Activated CD8-positive, alpha-beta memory T cell treated with anti-CD3 and anti-CD28 coated beads, Interleukin-2, amount 10 ng/mL, durations not matched to agents 7 days and 5 days (primary cell): ENCODE measurements around the gene PABPN1L. TPM values are rescaled to one million over a fixed set of nuclear protein-coding genes. Genes with fewer than 3 reads are reported as not detected.

Experiments
- ATAC-seq: fragments of 150-1000 bp; cut with Tn5 transposase; one replicate; pipeline ENCODE4 v1.10.0; 2021; ENCODE audit warnings: moderate library complexity
- CTCF ChIA-PET: fragments of 350-600 bp; sonication (Branson Sonifier 250); formaldehyde crosslinking; loops from one replicate; lab custom pipeline; 2021; ENCODE audit warnings: antibody characterized with exemption; lab: Charles Lee
- DNase-seq: peaks from one replicate; pipeline ENCODE4 v3.0.0-alpha.2; 2020
- H3K27ac Mint-ChIP-seq: one replicate; pipeline ENCODE4 v1.8.0; 2021; ENCODE audit warnings: mild to moderate bottlenecking, mixed read lengths
- H3K27me3 Mint-ChIP-seq: one replicate; pipeline ENCODE4 v1.8.0; 2021; ENCODE audit warnings: mixed read lengths
- H3K36me3 Mint-ChIP-seq: one replicate; pipeline ENCODE4 v1.8.0; 2021; ENCODE audit warnings: mild to moderate bottlenecking, mixed read lengths
- H3K4me1 Mint-ChIP-seq: one replicate; pipeline ENCODE4 v1.8.0; 2021; ENCODE audit warnings: mixed read lengths
- H3K4me3 Mint-ChIP-seq: one replicate; pipeline ENCODE4 v1.8.0; 2021; ENCODE audit warnings: mild to moderate bottlenecking, moderate library complexity, mixed read lengths
- H3K9me3 Mint-ChIP-seq: one replicate; pipeline ENCODE4 v1.8.0; 2022; ENCODE audit warnings: low read depth, mixed read lengths
- total RNA-seq, 2 experiments: library from RNA; stranded (reverse); gene quantifications; one replicate each; pipeline ENCODE4 v1.2.3, GENCODE V29; 2021

The PABPN1L gene
- total RNA-seq, 2 experiments from 2014 or later, result not detected

DNA sequence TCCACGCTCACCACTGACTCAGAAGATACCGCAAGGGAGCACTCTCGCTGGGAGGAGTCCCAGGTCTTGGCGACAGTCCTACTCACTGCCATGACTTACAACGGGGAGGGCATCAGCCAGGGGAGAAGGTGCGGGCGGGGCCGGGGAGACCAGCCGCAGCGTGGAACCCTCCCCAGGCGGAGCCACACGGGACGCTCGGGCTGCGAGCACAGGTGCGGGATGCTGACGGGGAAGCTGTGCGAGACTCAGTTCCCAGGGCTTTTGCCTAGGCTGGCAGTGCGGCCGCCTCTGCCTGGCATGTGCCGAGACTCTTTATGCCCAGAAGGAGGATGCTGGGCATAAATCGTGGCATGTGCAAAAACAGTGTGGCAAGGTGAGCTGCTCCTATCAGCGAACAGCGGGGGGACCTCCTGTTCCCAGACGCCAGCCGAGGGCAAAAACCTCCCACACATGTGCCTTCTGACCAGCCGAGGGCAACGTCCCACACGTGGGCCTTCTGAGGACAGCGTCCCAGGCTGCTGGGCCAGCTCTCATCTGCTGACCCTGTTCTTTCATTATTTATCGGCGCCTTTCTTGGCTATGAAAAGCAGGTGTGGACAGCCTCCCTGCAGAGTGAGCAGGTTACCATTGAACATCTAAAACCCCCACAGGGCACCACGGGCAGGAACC lies 15.8 kb downstream of the PABPN1L start:
- DNase-seq (no peak), ATAC-seq (no peak)
- H3K9me3 Mint-ChIP-seq, result no peaks in the 10 kb centered on the region
- peaks cover 16% of the 10 kb centered on the region for H3K4me1 Mint-ChIP-seq
- no peaks in the 10 kb centered on the region for H3K36me3 Mint-ChIP-seq
- CTCF ChIA-PET, result interaction anchor here (1.9 kb wide), 1 partner anchor 113 kb away, joined by 7 read pairs; no protein-coding TSS in a partner anchor
- H3K27me3 Mint-ChIP-seq, result no peaks in the 10 kb centered on the region
- H3K27ac Mint-ChIP-seq, result no peak overlapping the region
- no peak overlapping the region for H3K4me3 Mint-ChIP-seq

GRCh38 chr16:88848557-88848956 lies 17.9 kb downstream of the PABPN1L start:
- Mint-ChIP-seq H3K36me3 (no peaks in the 10 kb centered on the region), H3K9me3 (no peaks in the 10 kb centered on the region), H3K4me1 (no peaks in the 10 kb centered on the region), H3K27me3 (no peaks in the 10 kb centered on the region), H3K27ac (no peak overlapping the region), H3K4me3 (no peak overlapping the region)
- CTCF ChIA-PET, result interaction anchor here (0.9 to 1.1 kb wide), 1 partner anchor 9 kb away, joined by 3 read pairs; no protein-coding TSS in a partner anchor
- DNase-seq (no peak), ATAC-seq (no peak)

DNA sequence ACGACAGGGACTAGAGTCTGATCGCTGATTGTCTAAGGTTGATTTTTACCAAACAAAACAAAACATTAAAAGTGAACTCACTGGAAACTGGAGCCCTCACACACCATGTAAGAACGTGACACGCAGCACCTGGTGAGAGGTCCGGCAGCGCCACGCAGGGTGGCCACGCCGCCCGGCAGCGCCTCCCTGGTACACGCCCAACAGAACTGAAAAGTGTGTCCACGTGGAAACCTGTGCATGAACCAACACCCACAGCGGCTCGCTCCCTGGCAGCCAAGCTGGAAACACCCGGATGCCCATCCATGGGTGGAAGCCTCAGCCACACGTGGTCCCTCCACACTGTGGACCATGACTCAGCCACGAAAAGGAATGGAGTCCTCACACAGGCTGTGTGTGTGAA lies 18.8 kb downstream of the PABPN1L start:
- ATAC-seq (no peak), DNase-seq (no peak)
- H3K27me3 Mint-ChIP-seq, result no peaks in the 10 kb centered on the region
- CTCF ChIA-PET, result interaction anchor here (0.9 kb wide), 1 partner anchor 10 kb away, joined by 3 read pairs; no protein-coding TSS in a partner anchor
- H3K27ac Mint-ChIP-seq, result no peak overlapping the region
- H3K4me1 Mint-ChIP-seq, result no peaks in the 10 kb centered on the region
- no peaks in the 10 kb centered on the region for H3K36me3 Mint-ChIP-seq
- H3K9me3 Mint-ChIP-seq, result no peaks in the 10 kb centered on the region
- no peak overlapping the region for H3K4me3 Mint-ChIP-seq

GRCh38 chr16:88846088-88846487 lies 20.4 kb downstream of the PABPN1L start:
- Mint-ChIP-seq H3K27ac (no peak overlapping the region), H3K27me3 (no peaks in the 10 kb centered on the region), H3K36me3 (no peaks in the 10 kb centered on the region), H3K4me3 (no peak overlapping the region), H3K9me3 (no peaks in the 10 kb centered on the region), H3K4me1 (peaks cover 5% of the 10 kb centered on the region)
- CTCF ChIA-PET, result interaction anchor here (2.0 kb wide), 1 partner anchor 11 kb away, joined by 7 read pairs; the partner anchor contains the start of genes GALNS and TRAPPC2L
- no peak for DNase-seq
- no peak for ATAC-seq

DNA sequence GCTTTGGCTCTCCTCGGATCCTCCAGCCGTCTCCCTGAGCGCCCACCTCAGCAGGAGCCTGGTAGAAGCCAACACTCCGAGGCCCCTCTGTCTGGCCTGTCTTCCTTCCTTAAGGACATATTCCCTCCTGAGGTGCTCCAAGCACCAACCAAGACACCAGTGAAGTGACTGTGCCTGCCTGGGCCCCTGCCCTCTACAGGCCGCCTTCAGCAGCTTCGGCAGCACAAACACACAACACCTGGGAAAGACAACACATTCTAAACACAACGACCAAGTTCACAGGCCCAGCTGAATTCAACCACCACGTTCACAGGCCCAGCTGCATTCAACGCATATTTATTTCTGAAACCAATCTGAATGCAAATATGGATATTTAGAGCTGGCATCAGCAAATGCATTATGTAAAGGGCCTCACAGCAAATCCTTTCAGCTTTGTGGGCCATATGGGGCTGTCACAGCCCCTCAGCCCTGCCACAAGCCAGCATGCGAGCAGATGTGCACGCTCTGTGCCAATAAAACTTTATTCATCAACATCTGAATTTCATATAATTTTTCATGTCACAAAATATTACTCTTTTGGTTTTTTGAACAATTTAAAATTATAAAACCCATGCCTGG lies 21.9 kb downstream of the PABPN1L start:
- DNase-seq, result no peak
- H3K9me3 Mint-ChIP-seq, result no peaks in the 10 kb centered on the region
- no peak overlapping the region for H3K4me3 Mint-ChIP-seq
- H3K27ac Mint-ChIP-seq, result no peak overlapping the region
- no peaks in the 10 kb centered on the region for H3K36me3 Mint-ChIP-seq
- CTCF ChIA-PET, result no interaction called here
- ATAC-seq, result no peak
- peaks cover 5% of the 10 kb centered on the region for H3K4me1 Mint-ChIP-seq
- H3K27me3 Mint-ChIP-seq, result no peaks in the 10 kb centered on the region

DNA sequence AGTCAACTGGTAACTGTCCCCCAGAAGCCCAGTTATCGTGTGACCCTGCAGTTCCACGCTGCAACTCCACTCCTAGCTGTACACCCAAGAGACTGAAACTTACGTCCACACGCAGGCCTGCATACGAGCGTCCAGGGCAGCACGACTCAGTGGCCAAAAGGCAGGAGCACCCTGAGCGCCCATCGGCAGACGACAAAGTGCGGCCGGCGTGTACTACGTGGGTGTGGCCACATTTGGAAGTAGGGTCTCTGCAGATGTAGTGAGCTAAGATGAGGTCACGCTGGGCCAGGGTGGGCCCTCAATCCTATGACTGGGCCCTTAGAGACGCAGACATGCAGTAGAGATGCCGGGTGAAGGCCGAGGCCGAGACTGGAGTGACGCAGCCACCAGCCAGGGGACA lies 23.2 kb downstream of the PABPN1L start:
- no peak overlapping the region for H3K27ac Mint-ChIP-seq
- H3K9me3 Mint-ChIP-seq, result no peaks in the 10 kb centered on the region
- no peak overlapping the region for H3K4me3 Mint-ChIP-seq
- DNase-seq (no peak), ATAC-seq (no peak)
- no peaks in the 10 kb centered on the region for H3K36me3 Mint-ChIP-seq
- H3K4me1 Mint-ChIP-seq, result peaks cover 5% of the 10 kb centered on the region
- CTCF ChIA-PET, result no interaction called here
- no peaks in the 10 kb centered on the region for H3K27me3 Mint-ChIP-seq

- H3K4me1 Mint-ChIP-seq, result peaks cover 5% of the 10 kb centered on the region
- H3K9me3 Mint-ChIP-seq, result no peaks in the 10 kb centered on the region
- DNase-seq (no peak), ATAC-seq (no peak)
- H3K27ac Mint-ChIP-seq, result no peak overlapping the region
- H3K36me3 Mint-ChIP-seq, result no peaks in the 10 kb centered on the region
- H3K4me3 Mint-ChIP-seq, result no peak overlapping the region
- H3K27me3 Mint-ChIP-seq, result no peaks in the 10 kb centered on the region
- CTCF ChIA-PET, result no interaction called here
These were observed 23.7 kb downstream of the PABPN1L start for GRCh38 chr16:88842806-88843205.

DNA sequence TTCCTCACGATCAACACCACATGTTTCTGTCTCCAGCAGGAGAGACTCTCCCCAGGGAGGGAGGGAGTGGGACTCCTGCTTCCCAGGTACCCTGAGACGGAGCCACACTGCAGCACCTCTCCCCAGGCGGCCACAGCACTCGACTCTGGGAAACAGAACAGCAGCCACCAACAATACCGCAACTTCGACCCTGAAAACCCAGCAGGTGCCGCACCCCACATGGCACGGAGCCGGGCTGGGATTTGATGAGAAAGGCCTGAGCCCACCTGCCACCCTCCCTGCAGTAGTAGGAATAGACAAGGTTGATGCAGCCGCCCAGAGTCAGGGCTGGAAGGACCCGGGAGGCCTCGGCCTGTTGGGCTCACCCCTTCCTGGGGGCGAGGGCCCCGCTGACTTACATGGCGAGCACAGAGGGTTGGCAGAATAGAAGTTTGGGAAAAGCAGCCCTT lies 24.1 kb downstream of the PABPN1L start:
- no peak for ATAC-seq
- no peaks in the 10 kb centered on the region for H3K36me3 Mint-ChIP-seq
- H3K27ac Mint-ChIP-seq, result no peak overlapping the region
- no peak for DNase-seq
- no peaks in the 10 kb centered on the region for H3K27me3 Mint-ChIP-seq
- no peaks in the 10 kb centered on the region for H3K9me3 Mint-ChIP-seq
- peaks cover 5% of the 10 kb centered on the region for H3K4me1 Mint-ChIP-seq
- H3K4me3 Mint-ChIP-seq, result no peak overlapping the region
- CTCF ChIA-PET, result no interaction called here

DNA sequence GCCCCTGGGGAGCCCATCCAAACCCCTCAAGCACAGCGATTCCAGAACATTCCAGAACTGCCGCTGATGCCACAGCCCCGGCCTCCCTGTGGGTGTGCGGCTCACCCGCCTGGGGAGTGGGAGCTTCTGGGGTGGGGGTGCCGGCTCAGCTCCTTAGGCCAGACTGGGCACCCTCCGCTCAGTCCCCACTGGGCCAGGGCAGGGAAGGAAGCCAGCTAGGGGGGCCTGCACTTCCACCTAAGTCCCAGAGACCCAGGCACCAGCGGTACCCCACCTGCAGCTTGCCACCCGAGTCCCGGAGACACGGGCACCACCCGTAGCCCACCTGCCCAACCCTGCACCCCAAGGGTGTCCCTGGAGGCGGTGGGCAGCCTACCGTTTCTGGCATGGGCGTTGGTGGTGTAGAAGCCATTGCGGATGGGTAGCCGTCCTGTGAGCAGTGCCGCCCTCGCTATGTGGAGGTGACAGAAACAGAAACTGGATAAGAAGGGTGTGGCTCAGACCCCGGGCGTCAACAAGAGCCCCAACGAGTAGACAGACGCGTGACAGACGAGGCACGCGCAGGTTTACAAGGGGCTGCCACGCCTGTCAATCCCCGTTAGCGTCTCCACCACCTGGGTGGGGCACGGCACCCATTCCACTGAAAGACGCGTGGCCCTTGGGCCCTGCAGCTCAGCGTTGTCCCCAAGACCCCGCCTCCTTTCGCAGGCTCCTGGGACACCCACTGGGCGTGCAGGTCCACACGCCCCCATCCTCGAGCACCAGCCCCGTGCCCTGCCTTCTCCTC lies 24.7 kb downstream of the PABPN1L start:
- H3K4me3 Mint-ChIP-seq, result no peak overlapping the region
- H3K4me1 Mint-ChIP-seq, result peaks cover 5% of the 10 kb centered on the region
- no peaks in the 10 kb centered on the region for H3K36me3 Mint-ChIP-seq
- H3K27ac Mint-ChIP-seq, result no peak overlapping the region
- no peaks in the 10 kb centered on the region for H3K27me3 Mint-ChIP-seq
- DNase-seq (no peak), ATAC-seq (peak; percentile 69)
- CTCF ChIA-PET, result no interaction called here
- H3K9me3 Mint-ChIP-seq, result no peaks in the 10 kb centered on the region

DNA sequence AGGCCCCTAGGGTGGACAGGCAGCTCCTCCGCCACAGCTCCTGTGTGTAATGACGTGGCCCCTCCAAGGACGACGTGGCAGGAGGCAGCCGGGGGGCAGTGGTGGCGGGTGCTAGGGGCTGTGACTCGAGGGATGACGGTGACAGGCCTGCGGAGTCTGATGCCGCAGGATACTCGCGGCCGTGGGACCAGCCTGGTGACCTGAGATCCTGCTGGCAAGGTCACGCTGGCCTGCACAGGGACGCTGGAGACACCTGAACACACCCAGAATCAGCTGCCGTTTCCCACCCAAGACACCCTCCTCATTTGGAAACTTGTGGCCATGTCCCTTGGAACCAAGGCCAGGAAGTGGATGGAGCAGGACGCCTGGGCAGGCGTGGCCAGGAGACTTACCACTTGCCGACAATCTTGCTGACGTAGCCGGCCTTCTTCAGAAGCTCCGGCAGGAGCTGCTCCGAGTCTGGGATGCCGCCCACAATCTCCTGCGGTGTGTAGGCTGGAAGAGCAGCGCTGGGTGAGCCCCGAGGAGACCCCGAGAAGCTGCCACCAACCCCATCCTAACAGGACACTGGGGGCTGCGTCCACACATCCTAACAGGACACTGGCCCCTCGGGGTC lies 25.8 kb downstream of the PABPN1L start:
- ATAC-seq, result no peak
- no peaks in the 10 kb centered on the region for H3K9me3 Mint-ChIP-seq

DNA sequence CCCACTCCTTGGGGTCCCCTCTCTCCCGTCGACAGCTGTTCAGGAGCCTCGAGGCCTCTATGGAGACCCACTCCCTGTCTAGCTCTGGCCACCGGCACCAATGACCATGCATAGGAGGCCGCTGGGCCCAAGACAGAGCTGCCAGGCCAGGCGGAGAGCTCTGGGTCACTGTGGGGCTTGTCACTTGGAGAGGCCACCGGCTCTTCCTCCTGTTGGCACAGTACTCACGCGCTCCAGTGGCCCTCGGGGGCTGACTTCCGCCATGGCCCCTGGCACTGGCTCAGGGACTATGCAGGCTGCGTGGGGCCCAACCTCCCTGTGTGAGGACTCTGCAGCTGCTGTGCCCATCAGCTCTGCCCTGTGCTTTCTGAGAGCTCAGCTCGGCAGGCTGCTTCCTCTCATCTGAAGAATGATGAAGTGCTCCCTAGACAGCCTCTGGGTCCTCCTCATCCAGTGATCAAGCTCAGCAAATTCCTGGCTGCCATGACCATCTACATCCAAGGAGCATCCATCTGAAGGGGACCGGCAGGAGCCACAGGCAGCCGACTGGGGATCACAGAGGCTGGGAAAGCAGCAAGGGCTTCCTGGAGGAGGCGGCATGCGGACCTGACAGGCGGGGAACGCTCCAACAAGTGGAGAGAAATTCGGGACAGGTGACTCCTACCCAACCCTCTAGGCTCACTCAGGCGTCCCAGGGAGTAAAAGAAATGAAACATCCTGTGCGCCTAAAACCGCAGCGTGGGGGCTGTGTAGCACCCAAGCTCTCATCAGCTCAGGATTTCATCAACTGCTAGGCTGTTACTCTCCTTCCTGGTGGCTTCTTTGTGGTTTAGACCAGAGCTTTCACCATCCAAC lies 26.5 kb downstream of the PABPN1L start:
- no peak overlapping the region for H3K4me3 Mint-ChIP-seq
- H3K9me3 Mint-ChIP-seq, result no peaks in the 10 kb centered on the region

More for the DNA sequence above, 25.8 kb downstream of the PABPN1L start:
- Mint-ChIP-seq H3K4me3 (no peak overlapping the region), H3K27me3 (no peaks in the 10 kb centered on the region), H3K36me3 (no peaks in the 10 kb centered on the region), H3K4me1 (peaks cover 5% of the 10 kb centered on the region), H3K27ac (no peak overlapping the region)
- DNase-seq, result no peak
- CTCF ChIA-PET, result no interaction called here

DNA sequence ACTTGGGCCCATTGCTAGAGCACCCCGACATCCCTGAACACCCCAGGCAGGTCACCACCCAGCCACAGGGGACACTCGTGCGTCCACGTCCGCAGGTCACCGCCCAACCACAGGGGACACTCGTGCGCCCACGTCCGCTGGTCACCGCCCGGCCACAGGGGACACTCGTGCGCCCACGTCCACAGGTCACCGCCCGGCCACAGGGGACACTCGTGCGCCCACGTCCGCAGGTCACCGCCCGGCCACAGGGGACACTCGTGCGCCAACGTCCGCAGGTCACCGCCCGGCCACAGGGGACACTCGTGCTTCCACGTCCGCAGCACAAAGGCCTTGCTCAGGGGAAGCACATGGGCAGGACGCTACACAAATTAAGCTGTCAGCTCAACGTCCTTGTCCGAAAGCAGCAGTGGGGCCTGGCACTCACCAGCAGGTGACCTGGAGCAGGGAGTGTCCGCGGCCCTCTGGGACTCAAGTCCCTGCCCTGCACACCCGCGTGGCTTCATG lies 27.4 kb downstream of the PABPN1L start:
- H3K9me3 Mint-ChIP-seq, result no peaks in the 10 kb centered on the region
- no peak for DNase-seq
- H3K4me1 Mint-ChIP-seq, result peaks cover 5% of the 10 kb centered on the region
- no peaks in the 10 kb centered on the region for H3K27me3 Mint-ChIP-seq
- CTCF ChIA-PET, result no interaction called here
- no peak overlapping the region for H3K4me3 Mint-ChIP-seq
- H3K36me3 Mint-ChIP-seq, result no peaks in the 10 kb centered on the region
- no peak for ATAC-seq
- H3K27ac Mint-ChIP-seq, result no peak overlapping the region

More for the DNA sequence above, 26.5 kb downstream of the PABPN1L start:
- Mint-ChIP-seq H3K36me3 (no peaks in the 10 kb centered on the region), H3K4me1 (peaks cover 5% of the 10 kb centered on the region), H3K27ac (no peak overlapping the region), H3K27me3 (no peaks in the 10 kb centered on the region)
- DNase-seq, result no peak
- CTCF ChIA-PET, result no interaction called here
- ATAC-seq, result no peak
